ENCODE measurements around the gene PITPNM2. TPM values are rescaled to one million over a fixed set of nuclear protein-coding genes. Genes with fewer than 3 reads are reported as not detected.

PITPNM2 gene
- total RNA-seq, 4 donors from 2014 or later = 1.0 to 16.2 (median 3.3) TPM

DNA sequence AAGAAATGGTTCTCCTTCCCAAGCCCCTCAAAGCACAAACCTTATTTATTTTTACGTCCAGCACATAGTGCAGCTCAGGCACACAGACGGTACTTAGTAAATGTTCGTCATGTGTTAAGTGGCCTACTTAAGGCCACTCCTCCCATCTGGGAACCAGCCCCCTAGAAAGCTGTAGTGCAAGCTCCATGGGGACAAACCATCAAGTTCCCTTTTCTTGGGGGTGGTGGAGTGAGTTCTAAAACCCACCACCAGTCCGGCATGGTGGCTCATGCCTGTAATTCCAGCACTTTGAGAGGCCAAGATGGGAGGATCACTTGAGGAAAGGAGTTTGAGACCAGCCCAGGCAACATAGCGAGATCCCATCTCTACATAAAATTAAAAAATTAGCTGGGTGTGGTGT is 49.4 kb downstream of the PITPNM2 start:
- TF ChIP-seq CTCF (IDR thresholded peaks at IDR 0.05; ENCODE audit: low read depth) = no peak

Other genes starting within 250 kb of the PITPNM2 start
- 1 to 10 TPM; 1.5 to 9.2 (median 1.7) TPM for gene ABCB9, start 184.6 kb downstream of the PITPNM2 start, total RNA-seq
- gene OGFOD2, start 175.8 kb downstream of the PITPNM2 start, total RNA-seq = 10 to 100 TPM in 1 of 4 donors, 1 to 10 TPM in 3; 4.6 to 17.7 (median 5.7) TPM
- gene ARL6IP4, start 170.4 kb downstream of the PITPNM2 start, total RNA-seq = 100 to 1,000 TPM in 3 of 4 donors, 10 to 100 TPM in 1; 73.9 to 274 (median 170) TPM
- 10 to 100 TPM; 29.7 to 39.9 (median 35.5) TPM for gene MPHOSPH9, start 82.1 kb upstream of the PITPNM2 start, total RNA-seq
- 10 to 100 TPM in 2 of 4 donors, 1 to 10 TPM in 2; 6.4 to 14.5 (median 8.3) TPM for gene MTRFR, start 82.3 kb upstream of the PITPNM2 start, total RNA-seq
- gene CDK2AP1, start 120.8 kb upstream of the PITPNM2 start, total RNA-seq = 100 to 1,000 TPM in 1 of 4 donors, 10 to 100 TPM in 3; 69.9 to 203 (median 90.8) TPM
- 10 to 100 TPM; 19.2 to 26.2 (median 21.4) TPM for gene SBNO1, start 213.8 kb upstream of the PITPNM2 start, total RNA-seq
- gene KMT5A, start 233.0 kb upstream of the PITPNM2 start, total RNA-seq = 10 to 100 TPM; 19.7 to 46.3 (median 28.2) TPM

Measured in subcutaneous adipose tissue (tissue), 4 donors.